HepG2 (cell line): Measurements from ENCODE around the gene RNASE13. TPM values are rescaled to one million over a fixed set of nuclear protein-coding genes. Genes with fewer than 3 reads are reported as not detected.

Experiments used
- GTF3A ChIP-seq: sonication (generic); formaldehyde crosslinking; conservative IDR thresholded peaks from 2 replicates; pipeline ENCODE4 v1.4.0; 2020; ENCODE audit warnings: mild to moderate bottlenecking, missing genetic modification reagents
- MXD4 ChIP-seq: IDR thresholded peaks from 2 replicates; pipeline ENCODE4 v1.6.1; 2016; ENCODE audit warnings: mild to moderate bottlenecking, missing biosample characterization, missing genetic modification reagents
- PBX3 ChIP-seq: sonication (generic); formaldehyde crosslinking; IDR thresholded peaks from 2 replicates; pipeline ENCODE4 v1.8.1; 2023; ENCODE audit warnings: missing genetic modification reagents, inconsistent platforms, borderline replicate concordance
- PCBP2 ChIP-seq: fragments of 200-400 bp; formaldehyde crosslinking; optimal IDR thresholded peaks from 2 replicates; pipeline ENCODE3; 2018; ENCODE audit warnings: low read length, low read depth; ENCODE audit not compliant: poor library complexity, severe bottlenecking
- RARA ChIP-seq: IDR thresholded peaks from 2 replicates; pipeline ENCODE4 v1.6.1; 2016; ENCODE audit warnings: missing genetic modification reagents, missing compliant biosample characterization
- RXRA ChIP-seq: sonication (generic); formaldehyde crosslinking; IDR thresholded peaks from 2 replicates; pipeline ENCODE4 v1.5.1; 2020; ENCODE audit warnings: missing genetic modification reagents
- SIX4 ChIP-seq: sonication (generic); formaldehyde crosslinking; IDR thresholded peaks from 2 replicates; pipeline ENCODE4 v1.4.0; 2020; ENCODE audit warnings: missing genetic modification reagents
- SOX5 ChIP-seq: IDR thresholded peaks from 2 replicates; pipeline ENCODE4 v1.6.1; 2016; ENCODE audit warnings: borderline replicate concordance
- ZBTB49 ChIP-seq: sonication (generic); formaldehyde crosslinking; IDR thresholded peaks from 2 replicates; pipeline ENCODE4 v1.4.0; 2020; ENCODE audit warnings: missing genetic modification reagents, borderline replicate concordance
- ZBTB7A ChIP-seq: sonication (generic); formaldehyde crosslinking; IDR thresholded peaks from 2 replicates; pipeline ENCODE4 v1.8.0; 2022; ENCODE audit warnings: mild to moderate bottlenecking, missing genetic modification reagents
- ZNF143 ChIP-seq: sonication (generic); formaldehyde crosslinking; IDR thresholded peaks from 2 replicates; pipeline ENCODE4 v1.4.0; 2020; ENCODE audit warnings: missing genetic modification reagents
- ZNF232 ChIP-seq: sonication (generic); formaldehyde crosslinking; IDR thresholded peaks from 2 replicates; pipeline ENCODE4 v1.4.0; 2020; ENCODE audit warnings: missing genetic modification reagents, borderline replicate concordance
- ZNF512B ChIP-seq: sonication (generic); formaldehyde crosslinking; IDR thresholded peaks from 2 replicates; pipeline ENCODE4 v1.5.1; 2020; ENCODE audit warnings: missing genetic modification reagents, mild to moderate bottlenecking, borderline replicate concordance
- ZNF549 ChIP-seq: sonication (generic); formaldehyde crosslinking; IDR thresholded peaks from 2 replicates; pipeline ENCODE4 v1.5.0; 2020; ENCODE audit warnings: missing genetic modification reagents
- ZNF646 ChIP-seq: sonication (generic); formaldehyde crosslinking; IDR thresholded peaks from 2 replicates; pipeline ENCODE4 v1.9.0; 2021; ENCODE audit warnings: mild to moderate bottlenecking, missing genetic modification reagents
- ZNF773 ChIP-seq: sonication (generic); formaldehyde crosslinking; IDR thresholded peaks from 2 replicates; pipeline ENCODE4 v1.4.0; 2020; ENCODE audit warnings: missing genetic modification reagents, borderline replicate concordance
- polyA plus RNA-seq, 8 experiments: library from polyadenylated mRNA; depleted of rRNA in 3 of 8; stranded (reverse) in 7 of 8; unstranded in 1 of 8; fragments of >200 nt; fragmentation: Illumina TruSeq in 4 of 8; extraction: Trizol in 4 of 8; gene quantifications; 2 replicates each; pipeline versions ENCODE4 v1.2.1 to v1.2.3, GENCODE V29; 2011 to 2016; ENCODE audit warnings: low read depth in 4 of 8, missing spikeins in 1 of 8, mixed read lengths in 1 of 8; ENCODE audit not compliant: insufficient read depth in 1 of 8
- total RNA-seq, 5 experiments: library from RNA; depleted of rRNA; stranded (reverse); fragments of >200 nt; fragmentation: Illumina TruSeq; extraction: Trizol; gene quantifications; 2 replicates each; pipeline ENCODE4 v1.2.3, GENCODE V29; 2016; ENCODE audit warnings: low read depth in 1 of 5

Gene RNASE13
- total and polyA plus RNA-seq, 2 of the 13 experiments (the other 11 are each of a cell fraction or from before 2014, with no cell fraction given) = 1.0 TPM; not detected in 1

- TF ChIP-seq ZNF512B (0 out of 2 replicates have a peak, but pooled peaks have one; percentile 14), ZNF549 (no peak), ZNF232 (CRISPR knock-in tag) (peak; percentile 56; the same call in 1 of the 2 replicates), ZNF646 (CRISPR knock-in tag) (no peak), ZBTB49 (CRISPR knock-in tag) (no peak), ZNF143 (no peak), RXRA (CRISPR knock-in tag) (no peak; the same call in 1 of the 2 replicates), SIX4 (CRISPR knock-in tag) (no peak), PBX3 (CRISPR knock-in tag) (no peak), ZBTB7A (peak; percentile 32; the same call in 1 of the 2 replicates), RARA (CRISPR knock-in tag) (peak; percentile 28; the same call in 1 of the 2 replicates), ZNF773 (CRISPR knock-in tag) (no peak), PCBP2 (no peak), GTF3A (CRISPR knock-in tag) (no peak), SOX5 (no peak), MXD4 (no peak; the same call in 1 of the 2 replicates)
These were observed 34.1 kb upstream of the RNASE13 start (continued) for GRCh38 chr14:21068521-21069387.
